GM21423 (cell line): ENCODE measurements around the gene PSMA2.

Experiments used
- ATAC-seq: cut with Tn5 transposase; IDR thresholded peaks from one replicate; pipeline ENCODE4 v1.9.1; 2021; ENCODE audit warnings: mild to moderate bottlenecking, moderate library complexity; ENCODE audit not compliant: unreplicated experiment

Gene PSMA2

GRCh38 chr7:42940985-42941847 is 9.2 kb upstream of the PSMA2 start:
- ATAC-seq = peak; percentile 43

- no peak for ATAC-seq
Observed at GRCh38 chr7:42939457-42940240, 7.7 kb upstream of the PSMA2 start.

GRCh38 chr7:42935861-42936260 is 3.9 kb upstream of the PSMA2 start:
- no peak for ATAC-seq

GRCh38 chr7:42934291-42934690 is 2.3 kb upstream of the PSMA2 start:
- no peak for ATAC-seq

- no peak for ATAC-seq
Observed at GRCh38 chr7:42932811-42933591, 1.0 kb upstream of the PSMA2 start.

- no peak for ATAC-seq
Observed at GRCh38 chr7:42931447-42931833, 534 bp downstream of the PSMA2 start.

GRCh38 chr7:42930889-42931288 is 1.1 kb downstream of the PSMA2 start:
- ATAC-seq = no peak

GRCh38 chr7:42929449-42929848 is 2.5 kb downstream of the PSMA2 start:
- no peak for ATAC-seq

- ATAC-seq = no peak
Observed at GRCh38 chr7:42928754-42929153, 3.2 kb downstream of the PSMA2 start.

- no peak for ATAC-seq
Observed at GRCh38 chr7:42926204-42926603, 5.8 kb downstream of the PSMA2 start.

GRCh38 chr7:42925630-42926029 is 6.3 kb downstream of the PSMA2 start:
- ATAC-seq = no peak

GRCh38 chr7:42924223-42924838 is 7.6 kb downstream of the PSMA2 start:
- no peak for ATAC-seq

GRCh38 chr7:42922017-42922753 is 9.8 kb downstream of the PSMA2 start:
- no peak for ATAC-seq

- ATAC-seq = no peak
Observed at GRCh38 chr7:42915356-42915755, 16.6 kb downstream of the PSMA2 start.

GRCh38 chr7:42914421-42915045 is 17.4 kb downstream of the PSMA2 start:
- ATAC-seq = no peak

- no peak for ATAC-seq
Observed at GRCh38 chr7:42914009-42914408, 18.0 kb downstream of the PSMA2 start.

GRCh38 chr7:42913591-42913990 is 18.4 kb downstream of the PSMA2 start:
- ATAC-seq = no peak

GRCh38 chr7:42911454-42912447 is 20.2 kb downstream of the PSMA2 start, which contains the start of gene C7orf25:
TSS of gene C7orf25 (minus strand) at chr7:42912070. CDS start at chr7:42910900, 1,170 bp downstream.
- peak; percentile 87 for ATAC-seq
